Frontal cortex (tissue), 4 donors: Measurements from ENCODE around the gene GTSE1. TPM values are rescaled to one million over a fixed set of nuclear protein-coding genes. Genes with fewer than 3 reads are reported as not detected.

Source experiments
- DNase-seq, 2 donors: peaks; one replicate each; pipeline ENCODE4 v3.0.0; 2012; ENCODE audit warnings: low spot score in 2 of 2
- FAIRE-seq: peaks from 2 replicates; lab custom pipeline; 2012; peaks lifted over from hg19 to GRCh38; lab: Jason Lieb, UNC
- total RNA-seq: library from RNA; depleted of rRNA; stranded (reverse); fragments of >200 nt; gene quantifications from one replicate; pipeline ENCODE4 v1.2.3, GENCODE V29; 2014
- donor health status: control.
- donor health status: control.
- donor health status: control.

Gene GTSE1
- total RNA-seq, 1 donor from 2014 or later, result 1.6 TPM

- FAIRE-seq (no peak), DNase-seq (no peak)
Observed at GRCh38 chr22:46373159-46373558, 76.5 kb downstream of the GTSE1 start.

GRCh38 chr22:46373921-46374662 lies 77.4 kb downstream of the GTSE1 start:
- no peak for DNase-seq
- no peak for FAIRE-seq

- FAIRE-seq (no peak), DNase-seq (no peak)
Observed at GRCh38 chr22:46374663-46375474, 78.2 kb downstream of the GTSE1 start.

GRCh38 chr22:46376111-46376510 lies 79.4 kb downstream of the GTSE1 start:
- FAIRE-seq (no peak), DNase-seq (no peak)

- FAIRE-seq (no peak), DNase-seq (no peak)
Observed at GRCh38 chr22:46376908-46377524, 80.3 kb downstream of the GTSE1 start.

- DNase-seq (no peak), FAIRE-seq (no peak)
Observed at GRCh38 chr22:46377525-46378425, 81.1 kb downstream of the GTSE1 start.

GRCh38 chr22:46378426-46379065 lies 81.9 kb downstream of the GTSE1 start:
- FAIRE-seq (no peak), DNase-seq (no peak)

- no peak for FAIRE-seq
- no peak for DNase-seq
Observed at GRCh38 chr22:46379066-46379930, 82.6 kb downstream of the GTSE1 start.

- DNase-seq (no peak), FAIRE-seq (no peak)
Observed at GRCh38 chr22:46380069-46380468, 83.4 kb downstream of the GTSE1 start.

Other genes starting within 250 kb of the GTSE1 start
- gene PPARA, start 146.3 kb upstream of the GTSE1 start, total RNA-seq, result 4.9 TPM
- gene CDPF1, start 46.6 kb upstream of the GTSE1 start, total RNA-seq, result 9.0 TPM
- under 0.01 TPM for gene PKDREJ, start 33.5 kb upstream of the GTSE1 start, total RNA-seq
- gene TTC38, start 28.9 kb upstream of the GTSE1 start, total RNA-seq, result 6.5 TPM
- 17.5 TPM for gene TRMU, start 38.8 kb downstream of the GTSE1 start, total RNA-seq
- gene CELSR1, start 240.8 kb downstream of the GTSE1 start, total RNA-seq, result 2.0 TPM